Breast epithelium (tissue), 3 donors: ENCODE data around the gene LAMC2.

Experiments
- POLR2A ChIP-seq: fragments of 450-650 bp; IDR thresholded peaks from one replicate; pipeline ENCODE4 v1.6.1; 2016; ENCODE audit warnings: antibody characterized with exemption, mild to moderate bottlenecking, moderate library complexity
- POLR2AphosphoS5 ChIP-seq, 3 donors: sonication (generic); formaldehyde crosslinking; IDR thresholded peaks; one replicate each; pipeline ENCODE4 v1.6.1; 2017; ENCODE audit warnings: antibody characterized with exemption in 3 of 3
- TF ChIP-seq, protein P1 (sequence below), 3 donors: fragments of 450-650 bp; IDR thresholded peaks; one replicate each; pipeline ENCODE4 v1.5.1; 2016 to 2017; ENCODE audit warnings: antibody characterized with exemption in 3 of 3, mild to moderate bottlenecking in 3 of 3, moderate library complexity in 3 of 3

DNA sequence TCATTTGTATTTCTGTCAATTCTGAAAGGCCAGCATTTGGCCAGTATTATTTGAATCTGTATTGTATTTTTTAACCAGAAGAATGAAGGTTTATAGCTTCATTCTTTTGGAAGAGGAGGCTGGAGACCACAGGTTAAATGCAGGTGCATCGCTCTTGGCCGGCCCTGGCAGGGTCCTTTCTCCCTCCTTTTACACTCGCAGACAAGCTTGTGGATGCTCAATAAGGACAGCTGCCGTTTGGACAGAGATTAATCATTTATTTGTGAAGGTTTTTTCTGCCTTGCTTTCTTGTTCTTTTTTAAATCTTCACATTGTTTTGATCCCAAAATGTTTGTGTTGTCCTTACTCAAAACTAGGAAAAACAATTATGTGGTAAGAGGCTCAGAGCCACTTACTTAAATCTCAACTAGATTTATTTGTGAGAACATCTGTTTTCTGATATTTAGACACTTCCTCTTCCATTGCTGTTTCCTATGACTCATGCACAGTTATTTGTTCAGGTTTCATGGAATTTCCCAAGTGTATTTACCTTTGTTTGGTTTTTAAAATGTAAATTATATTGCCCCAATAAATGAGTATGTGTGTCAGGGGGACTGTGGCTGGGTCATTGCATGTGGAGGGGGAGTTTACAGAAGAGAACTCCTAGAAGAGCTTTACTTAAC, 46.7 kb upstream of the LAMC2 start:
- TF ChIP-seq, protein P1, sequence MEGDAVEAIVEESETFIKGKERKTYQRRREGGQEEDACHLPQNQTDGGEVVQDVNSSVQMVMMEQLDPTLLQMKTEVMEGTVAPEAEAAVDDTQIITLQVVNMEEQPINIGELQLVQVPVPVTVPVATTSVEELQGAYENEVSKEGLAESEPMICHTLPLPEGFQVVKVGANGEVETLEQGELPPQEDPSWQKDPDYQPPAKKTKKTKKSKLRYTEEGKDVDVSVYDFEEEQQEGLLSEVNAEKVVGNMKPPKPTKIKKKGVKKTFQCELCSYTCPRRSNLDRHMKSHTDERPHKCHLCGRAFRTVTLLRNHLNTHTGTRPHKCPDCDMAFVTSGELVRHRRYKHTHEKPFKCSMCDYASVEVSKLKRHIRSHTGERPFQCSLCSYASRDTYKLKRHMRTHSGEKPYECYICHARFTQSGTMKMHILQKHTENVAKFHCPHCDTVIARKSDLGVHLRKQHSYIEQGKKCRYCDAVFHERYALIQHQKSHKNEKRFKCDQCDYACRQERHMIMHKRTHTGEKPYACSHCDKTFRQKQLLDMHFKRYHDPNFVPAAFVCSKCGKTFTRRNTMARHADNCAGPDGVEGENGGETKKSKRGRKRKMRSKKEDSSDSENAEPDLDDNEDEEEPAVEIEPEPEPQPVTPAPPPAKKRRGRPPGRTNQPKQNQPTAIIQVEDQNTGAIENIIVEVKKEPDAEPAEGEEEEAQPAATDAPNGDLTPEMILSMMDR (IDR thresholded peaks at IDR 0.05) = no peak
- TF ChIP-seq POLR2AphosphoS5 (IDR thresholded peaks at IDR 0.05) = peak in 1 of 3 donors; percentile 30
- TF ChIP-seq POLR2A = no peak
